GM12873 (cell line): ENCODE data around the gene MOB1A.

Experiments
- CTCF ChIP-seq: IDR thresholded peaks from 2 replicates; pipeline ENCODE4 v1.5.1; 2012; ENCODE audit warnings: low read depth, mild to moderate bottlenecking, moderate library complexity, low read length, control low read depth; ENCODE audit not compliant: insufficient read depth; ENCODE audit errors: missing control alignments

Gene MOB1A

DNA sequence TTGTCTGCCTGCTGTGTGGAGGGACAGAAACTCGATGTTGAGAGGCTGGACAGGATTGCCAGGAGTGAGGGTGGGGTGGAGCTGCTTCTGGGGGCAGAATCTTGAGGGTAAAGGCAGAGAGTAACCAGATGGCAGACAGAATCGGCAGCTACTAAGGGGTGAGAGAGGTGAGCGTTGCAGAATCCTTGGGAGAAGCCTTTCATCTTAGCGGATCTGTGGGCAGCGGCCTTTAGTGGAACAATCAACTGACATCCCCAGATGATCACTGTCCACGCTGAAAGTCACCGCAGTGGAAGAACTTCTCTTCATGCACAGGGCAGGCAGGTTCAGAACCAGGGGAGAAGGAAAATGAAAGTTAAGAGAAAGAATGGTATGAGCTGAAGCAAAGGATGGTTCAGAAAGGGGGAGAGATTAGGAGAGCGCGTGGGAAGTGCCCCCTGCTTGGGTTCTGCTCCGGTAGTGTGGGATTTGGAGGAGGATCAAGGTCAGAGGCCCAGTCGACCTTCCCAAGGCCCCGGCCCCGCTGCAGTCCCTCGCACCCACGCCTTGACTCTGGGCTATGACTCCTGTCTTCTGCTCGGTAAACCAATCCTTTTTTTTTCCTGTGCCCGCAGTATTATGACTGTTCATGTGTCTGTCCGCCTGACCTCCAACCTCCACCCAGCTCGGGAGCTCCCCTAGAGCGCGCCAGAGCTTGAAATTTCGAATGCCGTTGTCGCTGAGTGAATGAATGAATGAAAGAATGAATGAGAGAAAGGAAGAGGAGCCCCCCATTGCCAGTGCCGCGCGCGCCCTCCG, 31.6 kb downstream of the MOB1A start:
- TF ChIP-seq CTCF: no peak

- TF ChIP-seq CTCF: peak; percentile 38
Measured at GRCh38 chr2:74142340-74142739, 36.3 kb downstream of the MOB1A start.

- TF ChIP-seq CTCF: no peak
Measured at GRCh38 chr2:74138600-74139323, 39.9 kb downstream of the MOB1A start.

GRCh38 chr2:74137651-74138599, 40.8 kb downstream of the MOB1A start:
- no peak for TF ChIP-seq CTCF

- no peak for TF ChIP-seq CTCF
Measured at GRCh38 chr2:74131901-74132300, 46.8 kb downstream of the MOB1A start.

GRCh38 chr2:74130211-74130995, 48.3 kb downstream of the MOB1A start:
- no peak for TF ChIP-seq CTCF
